Thyroid gland (tissue), 4 donors: ENCODE measurements around the gene PRDM12. TPM values are rescaled to one million over a fixed set of nuclear protein-coding genes. Genes with fewer than 3 reads are reported as not detected.
A peak's percentile ranks its signal among the peaks of the same experiment; 100 is the strongest.

Experiments
- DNase-seq, 2 donors: peaks; one replicate each; pipeline ENCODE4 v3.0.0-alpha.2; 2019
- H3K27ac ChIP-seq, 3 donors: fragments of 200-600 bp; sonication (generic); 1 replicate in 2 of 3; 2 replicates in 1 of 3; pipeline ENCODE4 v1.5.1; 2016 to 2019; ENCODE audit warnings: mild to moderate bottlenecking in 1 of 3, moderate library complexity in 1 of 3
- H3K27me3 ChIP-seq: fragments of 200-600 bp; sonication (generic); one replicate; pipeline ENCODE4 v1.5.1; 2019
- H3K36me3 ChIP-seq, 2 donors: fragments of 200-600 bp; sonication (generic); one replicate each; pipeline ENCODE4 v1.5.1; 2016 to 2019
- H3K4me1 ChIP-seq, 2 donors: fragments of 200-600 bp; sonication (generic); one replicate each; pipeline ENCODE4 v1.5.1; 2017 to 2019
- H3K4me3 ChIP-seq, 3 donors: fragments of 200-600 bp; sonication (generic); replicated peaks in 1 of 3; 1 replicate in 2 of 3; 2 replicates in 1 of 3; pipeline ENCODE4 v1.5.1; 2016; ENCODE audit warnings: mild to moderate bottlenecking in 1 of 3
- H3K9me3 ChIP-seq: fragments of 200-600 bp; sonication (generic); one replicate; pipeline ENCODE4 v1.5.1; 2017
- CTCF ChIP-seq, 6 experiments: fragments of 200-600 bp in 3 of 6; fragments of 450-650 bp in 3 of 6; sonication (generic) in 3 of 6; IDR thresholded peaks; one replicate each; pipeline ENCODE4 v1.5.1; 2016 to 2019; ENCODE audit warnings: antibody characterized with exemption in 6 of 6, mild to moderate bottlenecking in 2 of 6, inconsistent platforms in 1 of 6, moderate library complexity in 1 of 6
- POLR2A ChIP-seq, 2 donors: fragments of 450-650 bp; IDR thresholded peaks; one replicate each; pipeline ENCODE4 v1.6.1; 2017; ENCODE audit warnings: antibody characterized with exemption in 2 of 2, mild to moderate bottlenecking in 2 of 2, moderate library complexity in 1 of 2
- WGBS, 2 donors: methylation state at CpG; one replicate each; pipeline ENCODE4 v1.1.5; 2017; 5-methylcytosine and 5-hydroxymethylcytosine counted together
- intact Hi-C: fragments of 100-400 bp; cut with DNase I; formaldehyde crosslinking; loops from one replicate; pipeline ENCODE4 v1.15.1; 2023
- total RNA-seq, 4 donors: library from RNA; depleted of rRNA; stranded (reverse); fragments of >200 nt; gene quantifications; one replicate each; pipeline ENCODE4 v1.2.3, GENCODE V29; 2016

The PRDM12 gene
- total RNA-seq, 4 donors from 2014 or later, result not detected

GRCh38 chr9:130701059-130702022 lies 36.9 kb downstream of the PRDM12 start:
- Histone ChIP-seq H3K27ac (peak overlapping the region in 1 of 3 donors; percentile 47), H3K4me1 (peaks cover 0 to 7% of the 10 kb centered on the region in 2 donors), H3K9me3 (no peaks in the 10 kb centered on the region), H3K36me3 (peaks cover 40% of the 10 kb centered on the region in 2 donors), H3K4me3 (no peak overlapping the region), H3K27me3 (no peaks in the 10 kb centered on the region)
- TF ChIP-seq CTCF (IDR thresholded peaks at IDR 0.05), result peak; percentile 78 to 95 (median 90)
- no peak for TF ChIP-seq POLR2A (IDR thresholded peaks at IDR 0.05)
- 56 to 59% methylated on average over 13 of the region's 13 CpGs for WGBS, 2 donors
- intact Hi-C loops, result loop anchor here (5.0 kb wide), 1 partner anchor 346 kb away; no protein-coding TSS in a partner anchor
- DNase-seq, result peak; percentile 82 to 88

DNA sequence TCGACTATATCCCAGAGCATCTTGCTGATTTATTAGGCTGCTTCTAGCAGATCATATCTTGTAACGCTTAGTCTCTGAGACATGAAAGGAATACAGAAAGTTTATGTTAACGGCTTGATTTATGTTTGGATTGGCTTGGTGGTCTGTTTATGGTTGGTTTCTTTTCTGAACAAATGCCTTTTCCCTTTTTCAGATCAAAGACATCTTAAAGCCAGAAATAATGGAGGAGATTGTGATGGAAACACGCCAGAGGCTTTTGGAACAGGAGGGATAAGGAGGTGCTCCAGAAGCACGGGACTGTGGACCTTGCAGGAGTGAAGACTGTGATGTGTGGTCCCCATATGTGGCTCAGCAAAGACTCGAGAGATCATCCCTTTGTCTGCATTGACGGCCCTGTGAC lies 39.1 kb downstream of the PRDM12 start:
- intact Hi-C loops, result loop anchor here (5.0 kb wide), 1 partner anchor 344 kb away; no protein-coding TSS in a partner anchor
- no peak for DNase-seq
- Histone ChIP-seq H3K4me1 (peaks cover 0 to 7% of the 10 kb centered on the region in 2 donors), H3K9me3 (no peaks in the 10 kb centered on the region), H3K36me3 (peaks cover 26 to 32% of the 10 kb centered on the region in 2 donors), H3K27ac (no peak overlapping the region), H3K4me3 (no peak overlapping the region), H3K27me3 (no peaks in the 10 kb centered on the region)
- WGBS, 2 donors, result 84 to 91% methylated on average over 7 of the region's 7 CpGs
- TF ChIP-seq POLR2A (IDR thresholded peaks at IDR 0.05), result no peak
- TF ChIP-seq CTCF (IDR thresholded peaks at IDR 0.05), result no peak

DNA sequence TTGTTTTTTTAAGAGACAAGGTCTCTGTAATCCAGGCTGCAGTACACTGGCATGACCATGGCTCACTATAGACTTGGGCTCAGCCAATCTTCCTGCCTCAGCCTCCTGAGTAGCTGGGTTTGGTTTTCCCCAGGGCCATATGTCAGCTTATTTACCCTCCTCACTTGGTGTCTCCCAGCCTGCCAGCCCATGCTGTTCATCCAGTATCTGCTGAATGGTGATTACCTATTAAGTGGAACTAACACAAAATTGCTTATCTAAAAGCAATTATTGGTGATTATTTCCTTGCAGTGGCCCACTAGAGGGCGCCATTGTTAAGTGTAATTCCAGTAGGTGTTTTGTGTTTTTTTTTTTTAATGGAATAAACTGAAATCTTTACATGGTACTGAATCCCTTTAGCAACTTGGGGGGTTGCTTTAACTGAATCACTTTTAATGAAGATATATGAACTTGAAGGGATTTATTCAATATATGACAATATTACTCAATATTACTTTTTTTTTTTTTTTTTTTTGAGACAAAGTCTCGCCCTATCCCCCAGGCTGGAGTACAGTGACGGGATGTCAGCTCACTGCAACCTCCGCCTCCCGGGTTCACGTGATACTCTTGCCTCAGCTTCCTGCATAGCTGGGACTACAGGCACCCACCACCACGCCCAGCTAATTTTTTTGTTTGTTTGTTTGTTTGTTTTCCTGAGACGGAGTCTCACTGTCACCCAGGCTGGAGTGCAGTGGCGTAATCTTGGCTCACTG lies 43.0 kb downstream of the PRDM12 start:
- peak; percentile 70 to 77 for DNase-seq
- Histone ChIP-seq H3K36me3 (peaks cover 18 to 20% of the 10 kb centered on the region in 2 donors), H3K4me1 (no peaks in the 10 kb centered on the region), H3K27ac (no peak overlapping the region), H3K4me3 (no peak overlapping the region), H3K27me3 (no peaks in the 10 kb centered on the region), H3K9me3 (no peaks in the 10 kb centered on the region)
- intact Hi-C loops, result no loop called here
- WGBS, 2 donors, result 48 to 55% methylated on average over 9 of the region's 9 CpGs
- TF ChIP-seq POLR2A (IDR thresholded peaks at IDR 0.05), result no peak
- TF ChIP-seq CTCF (IDR thresholded peaks at IDR 0.05), result peak in 5 of 6 experiments; percentile 55 to 93 (median 74)

- Histone ChIP-seq H3K36me3 (no peaks in the 10 kb centered on the region), H3K27me3 (no peaks in the 10 kb centered on the region), H3K4me3 (no peak overlapping the region), H3K9me3 (no peaks in the 10 kb centered on the region), H3K27ac (no peak overlapping the region), H3K4me1 (peaks cover under 1 to 9% of the 10 kb centered on the region in 2 donors)
- intact Hi-C loops, result loop anchor here (5.0 to 10.0 kb wide), 2 partner anchors 54 to 151 kb away; no protein-coding TSS in a partner anchor
- WGBS, 2 donors, result 90 to 91% methylated on average over 8 of the region's 8 CpGs
- no peak for DNase-seq
- TF ChIP-seq CTCF (IDR thresholded peaks at IDR 0.05) (no peak), POLR2A (IDR thresholded peaks at IDR 0.05) (no peak)
Measured at GRCh38 chr9:130710822-130711352, 46.5 kb downstream of the PRDM12 start.
